B cell (primary cell): ENCODE data around the gene STYXL1. TPM values are rescaled to one million over a fixed set of nuclear protein-coding genes. Genes with fewer than 3 reads are reported as not detected.

Experiments used
- ATAC-seq: fragments of 200-7000 bp; cut with Tn5 transposase; one replicate; pipeline ENCODE4 v1.10.0; 2021; ENCODE audit warnings: low read depth, mild to moderate bottlenecking, moderate number of reproducible peaks, moderate library complexity
- CTCF ChIA-PET: fragments of 350-600 bp; sonication (Branson Sonifier 250); formaldehyde crosslinking; loops from one replicate; lab custom pipeline; 2021; ENCODE audit warnings: antibody characterized with exemption, inconsistent platforms; lab: Charles Lee
- POLR2A ChIA-PET: fragments of 350-600 bp; sonication (Branson Sonifier 250); formaldehyde crosslinking; loops from one replicate; lab custom pipeline; 2021; ENCODE audit warnings: antibody characterized with exemption; lab: Charles Lee
- DNase-seq: peaks from one replicate; pipeline ENCODE4 v3.0.0; 2013
- H2AFZ ChIP-seq: 2 replicates; pipeline ENCODE4 v1.6.1; 2012; ENCODE audit warnings: mild to moderate bottlenecking, low read depth, low read length; ENCODE audit not compliant: insufficient read depth, poor library complexity, severe bottlenecking
- H3K27ac ChIP-seq, 2 donors: 1 replicate in 1 of 2; 2 replicates in 1 of 2; pipeline ENCODE4 v1.5.1; 2012 to 2013; ENCODE audit warnings: low read length in 2 of 2, mild to moderate bottlenecking in 2 of 2, moderate library complexity in 1 of 2
- H3K27me3 ChIP-seq, 4 experiments: fragments of 200-600 bp in 1 of 4; sonication (generic) in 1 of 4; replicated peaks in 1 of 4; 1 replicate in 2 of 4; 2 replicates in 2 of 4; pipeline versions ENCODE4 v1.6.1 to v1.7.0; 2013 to 2016; ENCODE audit warnings: low read length in 3 of 4, mild to moderate bottlenecking in 2 of 4, mixed read lengths in 1 of 4, moderate library complexity in 1 of 4; ENCODE audit not compliant: insufficient read depth in 4 of 4, control insufficient read depth in 3 of 4; ENCODE audit errors: control extremely low read depth in 1 of 4
- H3K36me3 ChIP-seq, 2 experiments: replicated peaks in 1 of 2; 1 replicate in 1 of 2; 2 replicates in 1 of 2; pipeline versions ENCODE4 v1.6.1 to v1.7.1; 2013; ENCODE audit warnings: low read length in 1 of 2; ENCODE audit not compliant: insufficient read depth in 2 of 2, control insufficient read depth in 1 of 2; ENCODE audit errors: control extremely low read depth in 1 of 2, extremely low read depth in 1 of 2
- H3K4me1 ChIP-seq, 2 donors: fragments of 200-600 bp in 1 of 2; sonication (generic) in 1 of 2; 1 replicate in 1 of 2; 2 replicates in 1 of 2; pipeline versions ENCODE4 v1.5.1 to v1.6.1; 2013 to 2017; ENCODE audit warnings: low read length in 2 of 2; ENCODE audit not compliant: control insufficient read depth in 2 of 2, insufficient read depth in 2 of 2
- H3K4me2 ChIP-seq: replicated peaks from 2 replicates; pipeline ENCODE3; 2012; ENCODE audit warnings: mild to moderate bottlenecking, low read depth, low read length; ENCODE audit not compliant: poor library complexity, severe bottlenecking
- H3K4me3 ChIP-seq, 5 experiments: fragments of 200-600 bp in 1 of 5; sonication (generic) in 1 of 5; 1 replicate in 3 of 5; 2 replicates in 2 of 5; pipeline versions ENCODE4 v1.5.1 to v1.7.0; 2011 to 2016; ENCODE audit warnings: low read length in 4 of 5, mild to moderate bottlenecking in 4 of 5, low read depth in 2 of 5, control low read depth in 1 of 5, moderate library complexity in 1 of 5; ENCODE audit not compliant: insufficient read depth in 1 of 5; ENCODE audit errors: control extremely low read depth in 1 of 5, extremely low read depth in 1 of 5
- H3K79me2 ChIP-seq: fragments of 200-600 bp; sonication (generic); one replicate; pipeline ENCODE4 v1.6.0; 2016; ENCODE audit warnings: low read length; ENCODE audit not compliant: control insufficient read depth, insufficient read depth
- H3K9ac ChIP-seq: fragments of 200-600 bp; sonication (generic); 2 replicates; pipeline ENCODE4 v1.6.1; 2017; ENCODE audit warnings: mild to moderate bottlenecking, low read length, moderate library complexity
- H3K9me3 ChIP-seq, 3 donors: one replicate each; pipeline versions ENCODE4 v1.6.1 to v1.7.1; 2013; ENCODE audit warnings: low read length in 2 of 3; ENCODE audit not compliant: control insufficient read depth in 2 of 3, insufficient read depth in 1 of 3; ENCODE audit errors: control extremely low read depth in 1 of 3
- H4K20me1 ChIP-seq: 2 replicates; pipeline ENCODE4 v1.6.0; 2012; ENCODE audit warnings: mild to moderate bottlenecking, low read length; ENCODE audit not compliant: insufficient read depth, control insufficient read depth, poor library complexity, severe bottlenecking
- H3K27ac Mint-ChIP-seq: one replicate; pipeline ENCODE4 v1.8.0; 2021; ENCODE audit warnings: mixed read lengths
- H3K27me3 Mint-ChIP-seq: one replicate; pipeline ENCODE4 v1.8.0; 2021; ENCODE audit warnings: mixed read lengths
- H3K4me1 Mint-ChIP-seq: one replicate; pipeline ENCODE4 v1.8.0; 2021; ENCODE audit warnings: mixed read lengths
- H3K4me3 Mint-ChIP-seq: one replicate; pipeline ENCODE4 v1.8.0; 2021; ENCODE audit warnings: mixed read lengths
- H3K9me3 Mint-ChIP-seq: one replicate; pipeline ENCODE4 v1.8.0; 2022; ENCODE audit warnings: mixed read lengths; ENCODE audit not compliant: insufficient read depth
- CTCF ChIP-seq: fragments of 200-600 bp; IDR thresholded peaks from one replicate; pipeline ENCODE4 v1.8.0; 2022; ENCODE audit warnings: antibody characterized with exemption, mild to moderate bottlenecking
- EZH2 ChIP-seq: IDR thresholded peaks from 2 replicates; pipeline ENCODE4 v1.6.1; 2012; ENCODE audit warnings: borderline replicate concordance, low read depth, mild to moderate bottlenecking, moderate library complexity, low read length; ENCODE audit not compliant: insufficient read depth, poor library complexity, severe bottlenecking
- WGBS: methylation state at CpG from one replicate; pipeline ENCODE4 v1.1.5; 2013; ENCODE audit warnings: missing lambda C conversion rate; ENCODE audit not compliant: insufficient coverage; 5-methylcytosine and 5-hydroxymethylcytosine counted together
- intact Hi-C: fragments of 100-400 bp; cut with micrococcal nuclease; formaldehyde crosslinking; loops from one replicate; pipeline ENCODE4 v1.10.0; 2022
- polyA plus RNA-seq: library from polyadenylated mRNA; depleted of rRNA; stranded (reverse); fragments of >200 nt; gene quantifications from 2 replicates; pipeline ENCODE4 v1.2.3, GENCODE V29; 2012
- total RNA-seq, 2 donors: library from RNA; stranded (reverse); fragments of 120-200 nt in 1 of 2; gene quantifications; 1 replicate in 1 of 2; 2 replicates in 1 of 2; pipeline versions ENCODE4 v1.2.3 to v1.2.4, GENCODE V29; 2013 to 2022

STYXL1 gene
- total and polyA plus RNA-seq, 2 donors (not counting 1 experiment from before 2014, with no cell fraction given): 15.2 to 29.3 TPM

GRCh38 chr7:75986147-75986781, 61.5 kb downstream of the STYXL1 start:
- no peak overlapping the region for H3K27ac ChIP-seq
- TF ChIP-seq EZH2 (no peak), CTCF (no peak)
- CTCF ChIA-PET: interaction anchor here (0.7 kb wide), 1 partner anchor 34 kb away, joined by 3 read pairs; no protein-coding TSS in a partner anchor
- H3K4me3 ChIP-seq: no peak overlapping the region
- H4K20me1 ChIP-seq: no peaks in the 10 kb centered on the region
- POLR2A ChIA-PET: no interaction called here
- no peaks in the 10 kb centered on the region for H3K9me3 ChIP-seq
- H3K27me3 ChIP-seq: no peaks in the 10 kb centered on the region
- Mint-ChIP-seq H3K9me3 (no peaks in the 10 kb centered on the region), H3K27ac (no peak overlapping the region), H3K27me3 (no peaks in the 10 kb centered on the region), H3K4me1 (peaks cover 14% of the 10 kb centered on the region), H3K4me3 (no peak overlapping the region)
- DNase-seq (no peak), ATAC-seq (no peak)
- peaks cover 0 to 11% of the 10 kb centered on the region in 2 donors for H3K4me1 ChIP-seq
- peaks cover 0 to 38% of the 10 kb centered on the region in 2 experiments for H3K36me3 ChIP-seq
- H3K4me2 ChIP-seq: no peak overlapping the region
- H2AFZ ChIP-seq: no peak overlapping the region
- no peaks in the 10 kb centered on the region for H3K79me2 ChIP-seq
- WGBS: 96% methylated on average over 20 of the region's 20 CpGs
- H3K9ac ChIP-seq: no peak overlapping the region
- intact Hi-C loops: no loop called here

- Histone ChIP-seq H3K79me2 (no peaks in the 10 kb centered on the region), H3K27ac (no peak overlapping the region), H3K9me3 (no peaks in the 10 kb centered on the region), H3K36me3 (peaks cover 0 to 44% of the 10 kb centered on the region in 2 experiments), H3K9ac (no peak overlapping the region), H2AFZ (no peak overlapping the region), H3K4me3 (no peak overlapping the region), H3K4me1 (peaks cover 0 to 11% of the 10 kb centered on the region in 2 donors), H4K20me1 (no peaks in the 10 kb centered on the region), H3K4me2 (no peak overlapping the region), H3K27me3 (no peaks in the 10 kb centered on the region)
- ATAC-seq (no peak), DNase-seq (no peak)
- ChIA-PET POLR2A (interaction anchor here (0.5 kb wide), 1 partner anchor 29 kb away, joined by 3 read pairs; no protein-coding TSS in a partner anchor), CTCF (no interaction called here)
- no peaks in the 10 kb centered on the region for H3K27me3 Mint-ChIP-seq
- no peak for TF ChIP-seq EZH2
- no peak for TF ChIP-seq CTCF
- intact Hi-C loops: no loop called here
- no peaks in the 10 kb centered on the region for H3K9me3 Mint-ChIP-seq
- H3K27ac Mint-ChIP-seq: no peak overlapping the region
- WGBS: 98% methylated on average over 40 of the region's 41 CpGs
- no peak overlapping the region for H3K4me3 Mint-ChIP-seq
- H3K4me1 Mint-ChIP-seq: peaks cover 14% of the 10 kb centered on the region
These were observed 62.2 kb downstream of the STYXL1 start for GRCh38 chr7:75985518-75986146.
